ENCODE results near the gene FJX1.

DNA sequence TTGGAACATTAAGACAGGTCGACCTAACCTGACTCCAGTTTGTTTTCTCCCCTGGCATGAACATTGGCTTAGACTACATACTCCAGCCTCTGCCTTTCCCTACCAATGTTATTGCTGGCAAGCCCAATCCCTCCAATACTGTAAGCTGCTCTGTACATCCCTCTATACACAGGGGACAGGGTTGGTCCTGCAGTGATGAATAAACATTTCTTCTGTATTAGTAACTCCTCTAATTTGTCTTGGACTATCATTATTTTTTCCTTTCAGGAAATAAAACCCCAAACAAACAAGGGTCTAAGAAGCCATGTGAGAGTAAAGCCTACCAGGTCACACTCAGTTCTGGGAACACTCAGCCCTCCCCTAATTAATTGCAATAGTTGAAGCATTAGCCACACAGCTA is 35.1 kb upstream of the FJX1 start:
- no peak for TF ChIP-seq POLR2A (IDR thresholded peaks at IDR 0.05)
- TF ChIP-seq, protein P1, sequence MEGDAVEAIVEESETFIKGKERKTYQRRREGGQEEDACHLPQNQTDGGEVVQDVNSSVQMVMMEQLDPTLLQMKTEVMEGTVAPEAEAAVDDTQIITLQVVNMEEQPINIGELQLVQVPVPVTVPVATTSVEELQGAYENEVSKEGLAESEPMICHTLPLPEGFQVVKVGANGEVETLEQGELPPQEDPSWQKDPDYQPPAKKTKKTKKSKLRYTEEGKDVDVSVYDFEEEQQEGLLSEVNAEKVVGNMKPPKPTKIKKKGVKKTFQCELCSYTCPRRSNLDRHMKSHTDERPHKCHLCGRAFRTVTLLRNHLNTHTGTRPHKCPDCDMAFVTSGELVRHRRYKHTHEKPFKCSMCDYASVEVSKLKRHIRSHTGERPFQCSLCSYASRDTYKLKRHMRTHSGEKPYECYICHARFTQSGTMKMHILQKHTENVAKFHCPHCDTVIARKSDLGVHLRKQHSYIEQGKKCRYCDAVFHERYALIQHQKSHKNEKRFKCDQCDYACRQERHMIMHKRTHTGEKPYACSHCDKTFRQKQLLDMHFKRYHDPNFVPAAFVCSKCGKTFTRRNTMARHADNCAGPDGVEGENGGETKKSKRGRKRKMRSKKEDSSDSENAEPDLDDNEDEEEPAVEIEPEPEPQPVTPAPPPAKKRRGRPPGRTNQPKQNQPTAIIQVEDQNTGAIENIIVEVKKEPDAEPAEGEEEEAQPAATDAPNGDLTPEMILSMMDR (IDR thresholded peaks at IDR 0.05 in 8 of 11, conservative IDR thresholded peaks at IDR 0.05 in 3 of 11): no peak

All from spleen (tissue), 7 donors.